Thoracic aorta (tissue), 2 donors: ENCODE data around the gene KPNA6. TPM values are rescaled to one million over a fixed set of nuclear protein-coding genes. Genes with fewer than 3 reads are reported as not detected.

ENCODE experiments used
- ATAC-seq: fragments of 150-250 bp; one replicate; pipeline ENCODE4 v1.8.0; 2017; ENCODE audit warnings: low read depth; ENCODE audit not compliant: insufficient number of reproducible peaks, low FRiP score
- DNase-seq: peaks from one replicate; pipeline ENCODE4 v3.0.0-alpha.2; 2020; ENCODE audit warnings: low spot score
- H3K27ac ChIP-seq, 2 donors: fragments of 200-600 bp; sonication (generic); 1 replicate in 1 of 2; 2 replicates in 1 of 2; pipeline ENCODE4 v1.5.1; 2016; ENCODE audit warnings: mild to moderate bottlenecking in 2 of 2, moderate library complexity in 2 of 2
- H3K27me3 ChIP-seq: fragments of 200-600 bp; sonication (generic); replicated peaks from 2 replicates; pipeline ENCODE4 v1.6.0; 2016; ENCODE audit warnings: mild to moderate bottlenecking; ENCODE audit not compliant: insufficient read depth
- H3K36me3 ChIP-seq: fragments of 200-600 bp; sonication (generic); one replicate; pipeline ENCODE4 v1.5.1; 2016
- H3K4me1 ChIP-seq, 2 donors: fragments of 200-600 bp; sonication (generic); 1 replicate in 1 of 2; 2 replicates in 1 of 2; pipeline versions ENCODE4 v1.5.1 to v1.6.0; 2016; ENCODE audit warnings: low read depth in 2 of 2, mild to moderate bottlenecking in 1 of 2; ENCODE audit not compliant: control insufficient read depth in 1 of 2
- H3K4me3 ChIP-seq: fragments of 200-600 bp; sonication (generic); 2 replicates; pipeline ENCODE4 v1.5.1; 2016; ENCODE audit warnings: mild to moderate bottlenecking
- H3K9me3 ChIP-seq: fragments of 200-600 bp; sonication (generic); 2 replicates; pipeline ENCODE4 v1.5.1; 2016
- CTCF ChIP-seq: fragments of 200-600 bp; sonication (generic); IDR thresholded peaks from one replicate; pipeline ENCODE4 v1.5.1; 2019; ENCODE audit warnings: antibody characterized with exemption
- total RNA-seq, 2 donors: library from RNA; depleted of rRNA; stranded (reverse); fragments of >200 nt; gene quantifications; one replicate each; pipeline versions ENCODE4 v1.1.0 to v1.2.3, GENCODE V29; 2016

The KPNA6 gene
- total RNA-seq, 2 donors from 2014 or later: 30.6 to 53.3 TPM

GRCh38 chr1:32186077-32186476 is 78.2 kb downstream of the KPNA6 start:
- no peaks in the 10 kb centered on the region for H3K27me3 ChIP-seq
- no peak overlapping the region for H3K4me3 ChIP-seq
- ATAC-seq (no peak), DNase-seq (no peak)
- no peak overlapping the region for H3K27ac ChIP-seq
- H3K9me3 ChIP-seq: no peaks in the 10 kb centered on the region
- H3K4me1 ChIP-seq: peaks cover 15 to 39% of the 10 kb centered on the region in 2 donors
- TF ChIP-seq CTCF: no peak
- H3K36me3 ChIP-seq: peaks cover 56% of the 10 kb centered on the region

DNA sequence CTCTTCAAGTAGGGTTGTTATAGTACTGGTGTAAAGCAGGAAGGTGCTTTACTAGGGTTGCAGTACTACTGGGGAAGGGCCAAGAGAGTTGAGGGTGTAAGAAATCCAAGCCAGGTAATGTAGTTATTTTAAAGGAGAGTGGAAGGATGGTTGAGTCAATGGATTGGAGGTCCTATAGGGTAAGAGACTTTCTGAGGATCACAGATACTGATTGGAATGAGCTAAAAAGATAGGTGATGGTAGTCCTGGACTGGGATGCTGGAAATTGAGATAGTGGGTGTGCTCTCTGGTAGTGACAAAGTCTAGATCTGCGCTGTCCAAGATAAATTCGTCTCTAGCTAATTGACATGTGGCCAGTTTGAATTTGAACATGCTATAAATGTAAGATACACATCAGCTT is 78.6 kb downstream of the KPNA6 start:
- TF ChIP-seq CTCF: no peak
- Histone ChIP-seq H3K36me3 (peaks cover 60% of the 10 kb centered on the region), H3K4me1 (peaks cover 11 to 34% of the 10 kb centered on the region in 2 donors), H3K27ac (no peak overlapping the region), H3K9me3 (no peaks in the 10 kb centered on the region), H3K27me3 (no peaks in the 10 kb centered on the region), H3K4me3 (no peak overlapping the region)
- no peak for ATAC-seq
- no peak for DNase-seq

GRCh38 chr1:32187850-32188249 is 80.0 kb downstream of the KPNA6 start:
- no peak for TF ChIP-seq CTCF
- Histone ChIP-seq H3K4me1 (peaks cover 7 to 22% of the 10 kb centered on the region in 2 donors), H3K27ac (no peak overlapping the region), H3K36me3 (peaks cover 73% of the 10 kb centered on the region), H3K4me3 (no peak overlapping the region), H3K9me3 (no peaks in the 10 kb centered on the region), H3K27me3 (no peaks in the 10 kb centered on the region)
- no peak for ATAC-seq
- DNase-seq: no peak

DNA sequence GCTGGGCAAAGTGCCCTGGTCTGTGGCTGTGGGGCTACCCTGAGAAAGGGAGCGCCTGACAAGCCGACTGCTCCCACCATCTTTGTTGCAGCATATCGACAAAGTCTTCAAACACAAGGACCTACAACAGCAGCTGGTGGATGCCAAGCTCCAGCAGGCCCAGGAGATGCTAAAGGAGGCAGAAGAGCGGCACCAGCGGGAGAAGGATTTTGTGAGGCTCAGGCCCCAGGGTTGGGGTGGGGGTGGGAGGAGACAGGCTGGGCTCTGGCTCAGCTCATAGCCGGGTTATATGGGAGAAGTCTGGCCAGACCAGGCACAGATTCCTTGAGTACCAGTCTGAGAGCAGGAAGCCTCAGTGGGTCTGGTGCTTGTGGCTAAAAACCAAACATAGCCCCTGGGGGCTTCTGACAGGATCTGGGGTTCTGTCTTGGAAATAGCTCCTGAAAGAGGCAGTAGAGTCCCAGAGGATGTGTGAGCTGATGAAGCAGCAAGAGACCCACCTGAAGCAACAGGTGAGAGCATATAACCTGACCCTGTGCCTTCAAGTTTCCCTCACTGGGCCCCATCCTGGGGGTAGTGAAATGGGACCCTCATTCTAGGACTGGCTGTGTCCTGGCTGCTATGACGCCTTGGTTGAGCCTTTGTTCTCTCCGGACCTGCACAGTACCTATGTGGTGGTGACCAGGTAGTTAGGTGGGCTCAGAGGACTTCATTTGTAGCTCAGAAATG is 84.5 kb downstream of the KPNA6 start:
- no peaks in the 10 kb centered on the region for H3K27me3 ChIP-seq
- H3K36me3 ChIP-seq: peaks cover 92% of the 10 kb centered on the region
- TF ChIP-seq CTCF: no peak
- DNase-seq: no peak
- no peaks in the 10 kb centered on the region for H3K9me3 ChIP-seq
- H3K27ac ChIP-seq: no peak overlapping the region
- no peak for ATAC-seq
- H3K4me1 ChIP-seq: no peaks in the 10 kb centered on the region
- H3K4me3 ChIP-seq: no peak overlapping the region

- Histone ChIP-seq H3K27me3 (no peaks in the 10 kb centered on the region), H3K36me3 (peaks cover 66% of the 10 kb centered on the region), H3K27ac (no peak overlapping the region), H3K9me3 (no peaks in the 10 kb centered on the region), H3K4me3 (no peak overlapping the region), H3K4me1 (peaks cover 5 to 12% of the 10 kb centered on the region in 2 donors)
- TF ChIP-seq CTCF: no peak
- DNase-seq (no peak), ATAC-seq (no peak)
These were observed 87.1 kb downstream of the KPNA6 start for GRCh38 chr1:32194984-32195383.
